Liver (tissue), 9 donors: Measurements from ENCODE around the gene TXNRD2. TPM values are rescaled to one million over a fixed set of nuclear protein-coding genes. Genes with fewer than 3 reads are reported as not detected.

ENCODE experiments used
- DNase-seq: peaks from one replicate; pipeline ENCODE4 v3.0.0-alpha.2; 2017; ENCODE audit warnings: low spot score
- H3K27ac ChIP-seq, 2 donors: one replicate each; pipeline ENCODE4 v1.7.0; 2013; ENCODE audit warnings: inconsistent platforms in 2 of 2, low read length in 2 of 2, control low read depth in 1 of 2, low read depth in 1 of 2, mild to moderate bottlenecking in 1 of 2
- H3K27me3 ChIP-seq, 4 donors: one replicate each; pipeline versions ENCODE4 v1.6.1 to v1.7.0; 2013; ENCODE audit warnings: low read length in 3 of 4, inconsistent platforms in 1 of 4, mild to moderate bottlenecking in 1 of 4, moderate library complexity in 1 of 4; ENCODE audit not compliant: control insufficient read depth in 4 of 4, insufficient read depth in 4 of 4
- H3K36me3 ChIP-seq, 4 donors: one replicate each; pipeline versions ENCODE4 v1.6.1 to v1.7.0; 2013; ENCODE audit warnings: low read length in 3 of 4, mild to moderate bottlenecking in 3 of 4, low read depth in 1 of 4, moderate library complexity in 1 of 4; ENCODE audit not compliant: control insufficient read depth in 4 of 4, insufficient read depth in 3 of 4
- H3K4me1 ChIP-seq, 4 donors: one replicate each; pipeline versions ENCODE4 v1.6.1 to v1.7.0; 2013; ENCODE audit warnings: low read length in 3 of 4, mild to moderate bottlenecking in 3 of 4, moderate library complexity in 1 of 4; ENCODE audit not compliant: control insufficient read depth in 4 of 4, insufficient read depth in 4 of 4
- H3K4me3 ChIP-seq, 3 donors: one replicate each; pipeline versions ENCODE4 v1.6.1 to v1.7.0; 2013; ENCODE audit warnings: low read length in 3 of 3, control low read depth in 1 of 3, low read depth in 1 of 3, mild to moderate bottlenecking in 1 of 3
- H3K9ac ChIP-seq, 2 donors: one replicate each; pipeline ENCODE4 v1.7.0; 2013; ENCODE audit warnings: low read length in 2 of 2, mild to moderate bottlenecking in 2 of 2, moderate library complexity in 2 of 2, control low read depth in 1 of 2, low read depth in 1 of 2
- H3K9me3 ChIP-seq, 4 donors: one replicate each; pipeline versions ENCODE4 v1.6.1 to v1.7.0; 2013; ENCODE audit warnings: low read length in 3 of 4; ENCODE audit not compliant: control insufficient read depth in 4 of 4
- ATF3 ChIP-seq: IDR thresholded peaks from 2 replicates; pipeline ENCODE4 v1.6.1; 2016; ENCODE audit warnings: antibody characterized with exemption
- EGR1 ChIP-seq, 2 donors: IDR thresholded peaks; 2 replicates each; pipeline ENCODE4 v1.6.1; 2016 to 2018; ENCODE audit warnings: antibody characterized with exemption in 2 of 2, low read depth in 2 of 2
- FOXA1 ChIP-seq: IDR thresholded peaks from 2 replicates; pipeline ENCODE4 v1.6.1; 2016; ENCODE audit warnings: antibody characterized with exemption
- FOXA2 ChIP-seq: IDR thresholded peaks from 2 replicates; pipeline ENCODE4 v1.6.1; 2016; ENCODE audit warnings: antibody characterized with exemption
- GABPA ChIP-seq, 2 donors: IDR thresholded peaks in 1 of 2; conservative IDR thresholded peaks in 1 of 2; 2 replicates each; pipeline ENCODE4 v1.6.1; 2016; ENCODE audit warnings: antibody characterized with exemption in 2 of 2, mild to moderate bottlenecking in 1 of 2, moderate library complexity in 1 of 2
- JUND ChIP-seq, 2 donors: IDR thresholded peaks; 2 replicates each; pipeline ENCODE4 v1.6.1; 2016; ENCODE audit warnings: antibody characterized with exemption in 2 of 2
- NR2F2 ChIP-seq: IDR thresholded peaks from 2 replicates; pipeline ENCODE4 v1.6.1; 2016; ENCODE audit warnings: antibody characterized with exemption
- RAD21 ChIP-seq, 2 donors: IDR thresholded peaks; 2 replicates each; pipeline ENCODE4 v1.6.1; 2016; ENCODE audit warnings: antibody characterized with exemption in 2 of 2, mild to moderate bottlenecking in 2 of 2
- RXRA ChIP-seq, 2 donors: IDR thresholded peaks; 2 replicates each; pipeline ENCODE4 v1.6.1; 2017 to 2018; ENCODE audit warnings: antibody characterized with exemption in 2 of 2, mild to moderate bottlenecking in 1 of 2
- SP1 ChIP-seq: IDR thresholded peaks from 2 replicates; pipeline ENCODE4 v1.6.1; 2018; ENCODE audit warnings: antibody characterized with exemption, mild to moderate bottlenecking
- YY1 ChIP-seq: IDR thresholded peaks from 2 replicates; pipeline ENCODE4 v1.6.1; 2016; ENCODE audit warnings: antibody characterized with exemption, mild to moderate bottlenecking
- WGBS: extraction: QIAGEN DNeasy Blood & Tissue Kit; methylation state at CpG from one replicate; pipeline ENCODE4 v1.1.7; 2013; 5-methylcytosine and 5-hydroxymethylcytosine counted together
- polyA plus RNA-seq, 2 donors: library from polyadenylated mRNA; stranded (reverse) in 1 of 2; unstranded in 1 of 2; fragments of 200-250 nt in 1 of 2; fragments of >200 nt in 1 of 2; fragmentation: Nextera tagmentation in 1 of 2; extraction: Ambion mirVana in 1 of 2; gene quantifications; one replicate each; pipeline versions ENCODE4 v1.2.1 to v1.2.3, GENCODE V29; 2013 to 2015
- total RNA-seq, 2 donors: library from RNA; depleted of rRNA; stranded (reverse); fragments of >200 nt; gene quantifications; one replicate each; pipeline ENCODE4 v1.2.3, GENCODE V29; 2014
- TF ChIP-seq, protein P1 (sequence below): IDR thresholded peaks from 2 replicates; pipeline ENCODE4 v1.6.1; 2016; ENCODE audit warnings: antibody characterized with exemption, mild to moderate bottlenecking
- TF ChIP-seq, protein P2 (sequence below): IDR thresholded peaks from 2 replicates; pipeline ENCODE4 v1.6.1; 2016; ENCODE audit warnings: antibody characterized with exemption
- donor health status: healthy.
- donor health status: healthy.
- donor health status: healthy.
- donor health status: healthy.
- donor health status: healthy.

Gene TXNRD2
- total and polyA plus RNA-seq, 4 donors, result 22.2 to 41.3 (median 33.6) TPM

- peaks cover 2 to 36% (median 10%) of the 10 kb centered on the region in 4 donors for H3K36me3 ChIP-seq
- no peaks in the 10 kb centered on the region for H3K27me3 ChIP-seq
- H3K4me1 ChIP-seq, result peaks cover 0 to 3% (median 0%) of the 10 kb centered on the region in 4 donors
- H3K9ac ChIP-seq, result no peak overlapping the region
- no peak for DNase-seq
- 61% methylated on average over 32 of the region's 32 CpGs for WGBS
- H3K27ac ChIP-seq, result no peak overlapping the region
- no peak for TF ChIP-seq ATF3
- TF ChIP-seq, protein P1, sequence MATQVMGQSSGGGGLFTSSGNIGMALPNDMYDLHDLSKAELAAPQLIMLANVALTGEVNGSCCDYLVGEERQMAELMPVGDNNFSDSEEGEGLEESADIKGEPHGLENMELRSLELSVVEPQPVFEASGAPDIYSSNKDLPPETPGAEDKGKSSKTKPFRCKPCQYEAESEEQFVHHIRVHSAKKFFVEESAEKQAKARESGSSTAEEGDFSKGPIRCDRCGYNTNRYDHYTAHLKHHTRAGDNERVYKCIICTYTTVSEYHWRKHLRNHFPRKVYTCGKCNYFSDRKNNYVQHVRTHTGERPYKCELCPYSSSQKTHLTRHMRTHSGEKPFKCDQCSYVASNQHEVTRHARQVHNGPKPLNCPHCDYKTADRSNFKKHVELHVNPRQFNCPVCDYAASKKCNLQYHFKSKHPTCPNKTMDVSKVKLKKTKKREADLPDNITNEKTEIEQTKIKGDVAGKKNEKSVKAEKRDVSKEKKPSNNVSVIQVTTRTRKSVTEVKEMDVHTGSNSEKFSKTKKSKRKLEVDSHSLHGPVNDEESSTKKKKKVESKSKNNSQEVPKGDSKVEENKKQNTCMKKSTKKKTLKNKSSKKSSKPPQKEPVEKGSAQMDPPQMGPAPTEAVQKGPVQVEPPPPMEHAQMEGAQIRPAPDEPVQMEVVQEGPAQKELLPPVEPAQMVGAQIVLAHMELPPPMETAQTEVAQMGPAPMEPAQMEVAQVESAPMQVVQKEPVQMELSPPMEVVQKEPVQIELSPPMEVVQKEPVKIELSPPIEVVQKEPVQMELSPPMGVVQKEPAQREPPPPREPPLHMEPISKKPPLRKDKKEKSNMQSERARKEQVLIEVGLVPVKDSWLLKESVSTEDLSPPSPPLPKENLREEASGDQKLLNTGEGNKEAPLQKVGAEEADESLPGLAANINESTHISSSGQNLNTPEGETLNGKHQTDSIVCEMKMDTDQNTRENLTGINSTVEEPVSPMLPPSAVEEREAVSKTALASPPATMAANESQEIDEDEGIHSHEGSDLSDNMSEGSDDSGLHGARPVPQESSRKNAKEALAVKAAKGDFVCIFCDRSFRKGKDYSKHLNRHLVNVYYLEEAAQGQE, result no peak
- TF ChIP-seq GABPA (IDR thresholded peaks at IDR 0.05 in 1 of 2, conservative IDR thresholded peaks at IDR 0.05 in 1 of 2), result no peak
- TF ChIP-seq, protein P2, sequence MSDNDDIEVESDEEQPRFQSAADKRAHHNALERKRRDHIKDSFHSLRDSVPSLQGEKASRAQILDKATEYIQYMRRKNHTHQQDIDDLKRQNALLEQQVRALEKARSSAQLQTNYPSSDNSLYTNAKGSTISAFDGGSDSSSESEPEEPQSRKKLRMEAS, result no peak
- no peak for TF ChIP-seq EGR1 (IDR thresholded peaks at IDR 0.05; ENCODE audit: low read depth in 2 of 2)
- TF ChIP-seq JUND (IDR thresholded peaks at IDR 0.05), result no peak
- TF ChIP-seq RXRA (IDR thresholded peaks at IDR 0.05), result no peak
- no peak for TF ChIP-seq NR2F2
- no peak for TF ChIP-seq FOXA1
- TF ChIP-seq FOXA2, result no peak
- TF ChIP-seq RAD21 (IDR thresholded peaks at IDR 0.05), result no peak
- no peaks in the 10 kb centered on the region for H3K9me3 ChIP-seq
- H3K4me3 ChIP-seq, result no peak overlapping the region
Observed at GRCh38 chr22:19891317-19892256, 50.0 kb downstream of the TXNRD2 start.

GRCh38 chr22:19890502-19891316, 50.9 kb downstream of the TXNRD2 start:
- no peak overlapping the region for H3K4me3 ChIP-seq
- H3K9me3 ChIP-seq, result no peaks in the 10 kb centered on the region
- WGBS, result 88% methylated on average over 20 of the region's 20 CpGs
- H3K27me3 ChIP-seq, result no peaks in the 10 kb centered on the region
- H3K27ac ChIP-seq, result no peak overlapping the region
- DNase-seq, result no peak
- no peak overlapping the region for H3K9ac ChIP-seq
- peaks cover 0 to 3% (median 0%) of the 10 kb centered on the region in 4 donors for H3K4me1 ChIP-seq
- TF ChIP-seq JUND (IDR thresholded peaks at IDR 0.05) (no peak), RAD21 (IDR thresholded peaks at IDR 0.05) (no peak), YY1 (no peak), FOXA2 (no peak), NR2F2 (no peak), SP1 (no peak), FOXA1 (no peak), GABPA (IDR thresholded peaks at IDR 0.05 in 1 of 2, conservative IDR thresholded peaks at IDR 0.05 in 1 of 2) (no peak)
- TF ChIP-seq, protein P2, result no peak
- peaks cover 2 to 36% (median 10%) of the 10 kb centered on the region in 4 donors for H3K36me3 ChIP-seq
